GM08714 (cell line): Measurements from ENCODE around the gene BORCS6.
"Not testable (repeated sequence)": the region's sequence is repeated elsewhere in the genome, so short reads cannot be mapped to it uniquely, and the experiment has no call there.

Source experiments
- H3K4me3 ChIP-seq: fragments of 200-500 bp; sonication (Bioruptor generic); 2 replicates; pipeline ENCODE4 v1.5.1; 2014; ENCODE audit warnings: mild to moderate bottlenecking, low read length, inconsistent platforms
- ZNF274 ChIP-seq: IDR thresholded peaks from 2 replicates; pipeline ENCODE4 v1.6.1; 2012; ENCODE audit warnings: mild to moderate bottlenecking, low read depth, low read length

Gene BORCS6

DNA sequence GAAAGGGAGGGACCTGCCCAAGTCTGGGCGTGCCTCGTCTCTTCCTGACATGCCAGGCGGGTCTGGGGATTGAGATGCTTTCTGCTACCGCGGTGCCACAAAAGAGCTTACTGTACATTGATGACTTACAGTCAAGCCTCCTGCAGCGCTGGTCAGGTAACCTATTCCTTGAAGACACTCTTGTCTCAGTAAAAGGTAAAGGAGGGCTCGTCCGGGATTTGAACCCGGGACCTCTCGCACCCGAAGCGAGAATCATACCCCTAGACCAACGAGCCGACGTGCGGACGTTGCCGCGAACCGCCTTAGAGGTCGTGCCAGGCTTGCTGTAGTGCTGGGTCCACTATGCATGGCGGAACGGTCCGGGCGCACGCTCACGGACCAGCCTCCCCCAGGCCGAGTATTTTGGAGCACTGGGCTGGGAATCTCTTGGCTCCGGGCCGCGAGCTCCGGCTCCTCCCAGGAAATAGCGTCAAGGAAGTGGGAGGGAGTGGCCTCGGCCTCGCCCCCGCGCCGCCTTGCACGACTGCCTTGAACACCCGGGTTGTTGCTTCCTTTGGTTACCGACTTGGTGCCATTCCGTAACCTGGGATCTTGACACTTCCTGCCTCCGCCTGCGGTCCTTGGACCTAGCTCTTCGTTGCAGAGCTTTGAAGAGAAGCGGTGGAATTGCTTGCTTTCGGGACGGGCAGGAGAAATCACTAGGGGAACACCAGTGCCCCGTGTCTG, 32.8 kb upstream of the BORCS6 start:
- H3K4me3 ChIP-seq: peak overlapping the region; percentile 77
- TF ChIP-seq ZNF274: no peak

DNA sequence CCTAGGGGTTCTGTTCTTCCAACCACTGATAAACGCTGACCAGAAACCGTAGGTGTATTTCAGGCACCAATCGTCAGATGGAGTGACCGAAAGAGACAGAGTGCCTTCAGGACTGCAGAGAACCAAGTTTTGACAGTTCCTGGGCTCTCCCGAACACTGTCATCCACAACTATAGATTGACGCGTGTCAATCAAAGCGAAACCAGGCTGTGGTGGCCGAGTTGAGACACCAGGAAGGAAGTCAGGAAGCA, 32.3 kb upstream of the BORCS6 start:
- H3K4me3 ChIP-seq: peak overlapping the region; percentile 77
- TF ChIP-seq ZNF274: no peak

- peak overlapping the region; percentile 77 for H3K4me3 ChIP-seq
- TF ChIP-seq ZNF274: no peak
Observed at GRCh38 chr17:8221663-8222379, 31.8 kb upstream of the BORCS6 start.

- TF ChIP-seq ZNF274: no peak
- peak overlapping the region; percentile 77 for H3K4me3 ChIP-seq
Observed at GRCh38 chr17:8220783-8221662, 31.0 kb upstream of the BORCS6 start.

DNA sequence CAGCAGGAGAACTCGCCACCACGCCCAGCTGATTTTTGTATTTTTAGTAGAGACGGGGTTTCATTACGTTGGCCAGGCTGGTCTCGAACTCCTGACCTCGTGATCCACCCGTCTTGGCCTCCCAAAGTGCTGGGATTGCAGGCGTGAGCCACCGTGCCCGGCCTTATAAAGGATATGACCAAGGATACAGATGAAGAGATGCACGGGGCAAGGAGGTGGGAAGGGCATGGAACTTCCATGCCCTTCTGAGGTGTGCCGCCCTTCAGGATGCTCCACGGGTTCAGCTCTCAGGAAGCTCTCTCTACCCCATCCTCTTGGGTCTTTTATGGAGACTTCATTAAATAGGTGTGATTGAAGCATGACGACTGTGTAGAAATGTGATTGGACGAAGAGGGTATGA, 24.0 kb upstream of the BORCS6 start:
- not testable (repeated sequence) for H3K4me3 ChIP-seq

- no peak overlapping the region for H3K4me3 ChIP-seq
- no peak for TF ChIP-seq ZNF274
Observed at GRCh38 chr17:8212312-8213180, 22.6 kb upstream of the BORCS6 start.

GRCh38 chr17:8210761-8211458, 20.9 kb upstream of the BORCS6 start:
- peak overlapping the region; percentile 77; the same call in 1 of the 2 replicates for H3K4me3 ChIP-seq
- TF ChIP-seq ZNF274: no peak

- H3K4me3 ChIP-seq: peak within 1 kb of the TSS; percentile 77
Observed at GRCh38 chr17:8209907-8210760, 20.2 kb upstream of the BORCS6 start, which contains the start of gene AURKB. AURKB (minus strand) TSS chr17:8210575; CDS start chr17:8210224, 351 bp downstream.

GRCh38 chr17:8206536-8206935, 16.6 kb upstream of the BORCS6 start:
- H3K4me3 ChIP-seq: no peak overlapping the region
- TF ChIP-seq ZNF274: no peak

More at GRCh38 chr17:8209907-8210760, 20.2 kb upstream of the BORCS6 start, which contains the start of gene AURKB:
- TF ChIP-seq ZNF274: no peak

GRCh38 chr17:8204761-8205555, 15.0 kb upstream of the BORCS6 start:
- H3K4me3 ChIP-seq: no peak overlapping the region
- TF ChIP-seq ZNF274: no peak

DNA sequence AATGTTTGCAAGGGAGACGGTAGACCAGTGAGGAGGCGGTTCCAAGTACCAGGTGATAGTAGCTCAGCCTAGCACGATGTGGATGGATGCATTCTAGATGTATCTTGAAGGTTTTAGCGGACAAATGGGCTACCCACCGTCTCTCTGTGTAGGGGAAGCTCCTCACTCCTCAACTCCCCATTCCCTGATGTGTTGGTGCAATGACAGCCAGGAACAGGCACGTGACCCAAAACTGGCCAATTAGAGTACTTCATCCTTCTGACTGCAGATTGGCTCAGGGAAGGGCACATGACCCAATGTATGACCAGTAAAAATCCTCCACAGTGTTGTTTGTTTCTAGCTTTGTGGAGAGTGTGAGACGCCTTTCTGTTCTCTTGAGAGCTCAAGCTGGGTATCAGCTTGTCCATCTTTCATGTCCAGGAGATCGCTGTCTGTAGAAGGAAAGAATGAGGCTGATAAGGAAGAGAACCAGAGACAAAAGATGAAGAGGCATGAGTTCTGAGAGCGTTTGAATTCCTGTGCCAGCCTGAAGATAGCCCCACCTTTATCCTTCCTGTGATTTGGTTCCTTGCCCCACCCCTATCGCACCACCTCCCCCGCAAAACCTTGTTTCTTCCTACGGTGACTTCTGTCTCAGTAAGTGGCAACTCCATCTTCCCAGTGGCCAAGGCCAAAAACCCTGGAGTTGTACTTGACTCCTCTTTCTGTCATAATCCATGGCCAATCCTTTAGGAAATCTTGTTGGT, 2.3 kb upstream of the BORCS6 start:
- H3K4me3 ChIP-seq: peak overlapping the region; percentile 79
- no peak for TF ChIP-seq ZNF274
